CD4-positive, CD25-positive, alpha-beta regulatory T cell (primary cell): ENCODE data around the gene RAPGEF4. TPM values are rescaled to one million over a fixed set of nuclear protein-coding genes. Genes with fewer than 3 reads are reported as not detected.
"Not testable (repeated sequence)": the region's sequence is repeated elsewhere in the genome, so short reads cannot be mapped to it uniquely, and the experiment has no call there.

Experiments
- ATAC-seq, 2 donors: fragments of 150-1000 bp; cut with Tn5 transposase; one replicate each; pipeline ENCODE4 v1.10.0; 2021; ENCODE audit warnings: low read depth in 2 of 2, moderate number of reproducible peaks in 2 of 2, moderate library complexity in 1 of 2
- DNase-seq, 3 donors: peaks; one replicate each; pipeline versions ENCODE4 v3.0.0 to v3.0.0-alpha.2; 2012 to 2022; ENCODE audit warnings: mixed read lengths in 1 of 3
- H3K27ac ChIP-seq: one replicate; pipeline ENCODE4 v1.7.0; 2013; ENCODE audit warnings: mild to moderate bottlenecking, low read length; ENCODE audit not compliant: insufficient read depth, poor library complexity, severe bottlenecking
- H3K27me3 ChIP-seq: one replicate; pipeline ENCODE4 v1.7.0; 2013; ENCODE audit warnings: low read length; ENCODE audit not compliant: control insufficient read depth, insufficient read depth
- H3K36me3 ChIP-seq: one replicate; pipeline ENCODE4 v1.7.0; 2013; ENCODE audit warnings: mild to moderate bottlenecking, low read length, moderate library complexity; ENCODE audit not compliant: control insufficient read depth, insufficient read depth
- H3K4me1 ChIP-seq: 2 replicates; pipeline ENCODE4 v1.7.0; 2013; ENCODE audit warnings: mild to moderate bottlenecking, low read length; ENCODE audit not compliant: insufficient read depth, control insufficient read depth, poor library complexity, severe bottlenecking
- H3K4me3 ChIP-seq: one replicate; pipeline ENCODE4 v1.7.0; 2013; ENCODE audit warnings: low read depth, mild to moderate bottlenecking, low read length, moderate library complexity
- H3K9me3 ChIP-seq, 2 experiments: 1 replicate in 1 of 2; 2 replicates in 1 of 2; pipeline ENCODE4 v1.7.0; 2013; ENCODE audit warnings: low read length in 2 of 2, mild to moderate bottlenecking in 1 of 2, moderate library complexity in 1 of 2; ENCODE audit not compliant: control insufficient read depth in 2 of 2
- H3K27ac Mint-ChIP-seq, 3 donors: one replicate each; pipeline ENCODE4 v1.8.0; 2020 to 2022; ENCODE audit warnings: mild to moderate bottlenecking in 3 of 3, mixed read lengths in 3 of 3, moderate library complexity in 2 of 3
- H3K27me3 Mint-ChIP-seq: one replicate; pipeline ENCODE4 v1.8.0; 2022; ENCODE audit warnings: mild to moderate bottlenecking, mixed read lengths
- H3K36me3 Mint-ChIP-seq: one replicate; pipeline ENCODE4 v1.8.0; 2020; ENCODE audit warnings: mixed read lengths
- H3K4me1 Mint-ChIP-seq, 4 donors: one replicate each; pipeline ENCODE4 v1.8.0; 2020 to 2022; ENCODE audit warnings: mixed read lengths in 4 of 4, mild to moderate bottlenecking in 1 of 4
- H3K4me3 Mint-ChIP-seq, 4 donors: one replicate each; pipeline ENCODE4 v1.8.0; 2020 to 2022; ENCODE audit warnings: mild to moderate bottlenecking in 4 of 4, mixed read lengths in 4 of 4, moderate library complexity in 3 of 4
- H3K9me3 Mint-ChIP-seq, 7 donors: one replicate each; pipeline ENCODE4 v1.8.0; 2020 to 2022; ENCODE audit warnings: mixed read lengths in 7 of 7, mild to moderate bottlenecking in 3 of 7, moderate library complexity in 2 of 7
- polyA plus RNA-seq, 4 donors: library from polyadenylated mRNA; unstranded; fragments of 300-500 nt; fragmentation: Illumina TruSeq; gene quantifications; one replicate each; pipeline ENCODE4 v1.2.3, GENCODE V29; 2021
- total RNA-seq: library from RNA; stranded (reverse); gene quantifications from one replicate; pipeline ENCODE4 v1.2.3, GENCODE V29; 2022

Gene RAPGEF4
- total and polyA plus RNA-seq, 5 donors from 2014 or later, result 1.4 TPM; not detected in 4

DNA sequence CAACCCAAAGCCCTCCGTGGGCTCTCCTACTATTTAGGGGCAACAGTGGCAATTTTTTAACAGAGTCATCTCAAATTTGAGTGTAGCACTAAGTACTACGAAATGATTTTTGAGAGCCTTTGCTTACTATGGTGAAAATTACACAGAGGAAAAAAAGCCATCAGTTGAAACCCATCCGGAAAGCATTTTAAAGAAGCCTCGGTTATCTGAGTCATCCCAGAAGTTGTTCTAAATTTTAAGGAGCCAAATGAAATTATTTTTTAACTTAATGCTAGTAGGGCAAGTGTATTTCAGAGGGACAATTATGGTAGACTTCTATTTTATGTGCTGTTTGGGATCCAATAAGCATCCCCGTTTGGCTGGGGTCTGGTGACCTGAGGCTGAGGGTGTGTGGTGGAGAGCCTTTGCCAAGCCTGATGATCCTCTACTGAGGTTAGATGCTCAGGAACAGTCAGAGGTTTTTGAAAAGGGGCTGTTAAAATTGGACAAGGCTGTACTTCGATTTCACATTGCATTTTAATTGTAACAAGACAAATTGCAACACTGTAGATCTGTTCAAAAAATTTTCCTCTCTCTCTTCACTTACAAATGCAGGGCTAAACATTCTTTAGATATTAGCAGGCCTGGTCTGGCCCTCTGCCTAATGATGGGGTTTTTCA lies 47.0 kb downstream of the RAPGEF4 start:
- no peaks in the 10 kb centered on the region for H3K4me1 Mint-ChIP-seq
- H3K4me3 ChIP-seq, result no peak overlapping the region
- no peaks in the 10 kb centered on the region for H3K36me3 ChIP-seq
- ATAC-seq, result no peak
- H3K4me1 ChIP-seq, result no peaks in the 10 kb centered on the region
- peaks cover 0 to 1% (median 0%) of the 10 kb centered on the region in 7 donors for H3K9me3 Mint-ChIP-seq
- H3K36me3 Mint-ChIP-seq, result no peaks in the 10 kb centered on the region
- H3K27ac Mint-ChIP-seq, result no peak overlapping the region
- no peaks in the 10 kb centered on the region for H3K27me3 ChIP-seq
- peaks cover 22% of the 10 kb centered on the region for H3K27me3 Mint-ChIP-seq
- no peak overlapping the region for H3K27ac ChIP-seq
- no peak overlapping the region for H3K4me3 Mint-ChIP-seq
- no peaks in the 10 kb centered on the region for H3K9me3 ChIP-seq
- no peak for DNase-seq

DNA sequence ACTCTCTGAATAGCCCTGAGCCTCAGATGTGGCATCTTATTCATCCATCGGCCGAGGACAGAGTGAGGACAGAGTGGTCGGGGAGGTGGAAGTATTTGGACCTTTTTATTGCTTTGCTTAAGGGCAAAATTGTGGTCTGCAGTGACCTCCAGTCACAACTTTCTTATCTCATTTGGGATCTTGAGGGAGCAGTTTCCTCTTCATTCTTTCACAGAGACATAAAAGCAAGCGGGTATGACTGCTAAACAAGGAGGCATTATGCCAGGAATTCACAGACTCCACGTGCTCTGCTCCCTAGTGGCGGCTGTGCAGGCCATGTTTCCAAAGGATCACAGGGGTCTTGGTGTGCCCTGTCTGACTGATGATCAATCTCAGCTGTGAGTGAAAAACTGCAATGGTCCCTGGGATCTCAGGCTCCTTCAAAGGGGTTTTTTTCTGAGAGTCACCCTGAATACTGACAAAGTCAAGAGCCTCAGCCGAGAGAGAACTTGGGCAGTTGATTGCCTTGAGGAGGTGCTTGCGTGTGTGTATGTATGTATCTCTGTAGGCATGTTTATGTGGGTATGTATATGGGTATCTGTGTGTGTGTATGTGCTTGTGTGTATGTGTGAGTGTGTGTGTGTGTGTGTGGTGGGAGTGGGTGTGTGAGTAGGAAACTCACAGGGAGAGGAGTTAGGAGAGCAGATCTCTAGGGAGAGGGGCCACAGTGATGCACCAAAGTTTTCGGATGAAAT lies 47.7 kb downstream of the RAPGEF4 start:
- Mint-ChIP-seq H3K27me3 (peaks cover 19% of the 10 kb centered on the region), H3K4me3 (no peak overlapping the region), H3K36me3 (no peaks in the 10 kb centered on the region), H3K9me3 (peaks cover 0 to 1% (median 0%) of the 10 kb centered on the region in 7 donors), H3K27ac (no peak overlapping the region), H3K4me1 (no peaks in the 10 kb centered on the region)
- Histone ChIP-seq H3K4me1 (no peaks in the 10 kb centered on the region), H3K9me3 (no peaks in the 10 kb centered on the region), H3K27me3 (no peaks in the 10 kb centered on the region), H3K4me3 (no peak overlapping the region), H3K27ac (no peak overlapping the region), H3K36me3 (no peaks in the 10 kb centered on the region)
- DNase-seq (no peak), ATAC-seq (no peak)

DNA sequence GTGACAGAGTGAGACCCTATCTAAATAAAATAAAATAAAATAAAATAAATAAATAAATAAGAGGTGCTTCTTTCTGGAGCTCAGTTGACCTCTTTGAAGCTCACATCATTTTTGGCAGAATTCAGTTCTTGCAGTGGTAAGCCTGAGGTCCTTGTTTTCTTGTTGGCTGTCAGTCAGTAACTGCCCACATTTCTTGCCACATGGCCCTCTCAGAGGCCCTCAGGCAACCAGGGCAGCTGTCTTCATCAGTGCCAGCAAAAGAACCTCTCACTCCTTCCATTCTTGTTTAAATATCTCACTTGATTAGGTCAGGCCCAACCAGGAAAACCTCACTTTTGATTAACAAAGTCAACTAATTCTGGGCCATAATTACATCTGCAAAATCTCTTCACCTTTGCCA lies 53.2 kb downstream of the RAPGEF4 start:
- no peak overlapping the region for H3K27ac ChIP-seq
- H3K9me3 ChIP-seq, result no peaks in the 10 kb centered on the region
- Mint-ChIP-seq H3K36me3 (no peaks in the 10 kb centered on the region), H3K9me3 (no peaks in the 10 kb centered on the region), H3K27me3 (peaks cover 17% of the 10 kb centered on the region), H3K27ac (no peak overlapping the region), H3K4me1 (no peaks in the 10 kb centered on the region), H3K4me3 (no peak overlapping the region)
- DNase-seq, result no peak
- H3K4me1 ChIP-seq, result no peaks in the 10 kb centered on the region
- no peak for ATAC-seq
- peaks cover 2% of the 10 kb centered on the region for H3K27me3 ChIP-seq
- H3K4me3 ChIP-seq, result no peak overlapping the region
- H3K36me3 ChIP-seq, result no peaks in the 10 kb centered on the region

DNA sequence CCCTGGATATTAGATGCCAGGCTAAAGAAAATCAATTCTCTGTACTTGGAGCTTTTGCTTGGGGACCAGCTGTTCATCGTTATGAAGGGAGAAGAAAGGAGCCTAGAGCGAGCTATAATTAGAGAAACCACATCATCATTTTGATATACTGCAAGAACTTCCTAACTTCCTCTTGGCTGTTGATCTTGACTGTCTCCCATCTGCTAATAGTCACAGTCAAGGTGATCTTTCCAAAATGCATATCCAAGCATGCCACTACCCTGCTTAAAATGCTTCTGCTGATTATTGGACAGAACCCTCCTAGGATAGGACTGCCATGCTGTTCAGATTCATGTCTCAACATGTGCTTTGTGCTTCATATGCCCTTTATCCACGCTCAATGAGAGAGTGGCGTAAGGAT lies 54.8 kb downstream of the RAPGEF4 start:
- H3K4me1 ChIP-seq, result no peaks in the 10 kb centered on the region
- Mint-ChIP-seq H3K27ac (no peak overlapping the region), H3K27me3 (peaks cover 17% of the 10 kb centered on the region), H3K9me3 (peaks cover 0 to 1% (median 0%) of the 10 kb centered on the region in 7 donors), H3K4me3 (no peak overlapping the region), H3K36me3 (no peaks in the 10 kb centered on the region), H3K4me1 (no peaks in the 10 kb centered on the region)
- no peaks in the 10 kb centered on the region for H3K36me3 ChIP-seq
- H3K9me3 ChIP-seq, result no peaks in the 10 kb centered on the region
- ATAC-seq (no peak), DNase-seq (no peak)
- no peak overlapping the region for H3K4me3 ChIP-seq
- H3K27me3 ChIP-seq, result peaks cover 2% of the 10 kb centered on the region
- no peak overlapping the region for H3K27ac ChIP-seq

DNA sequence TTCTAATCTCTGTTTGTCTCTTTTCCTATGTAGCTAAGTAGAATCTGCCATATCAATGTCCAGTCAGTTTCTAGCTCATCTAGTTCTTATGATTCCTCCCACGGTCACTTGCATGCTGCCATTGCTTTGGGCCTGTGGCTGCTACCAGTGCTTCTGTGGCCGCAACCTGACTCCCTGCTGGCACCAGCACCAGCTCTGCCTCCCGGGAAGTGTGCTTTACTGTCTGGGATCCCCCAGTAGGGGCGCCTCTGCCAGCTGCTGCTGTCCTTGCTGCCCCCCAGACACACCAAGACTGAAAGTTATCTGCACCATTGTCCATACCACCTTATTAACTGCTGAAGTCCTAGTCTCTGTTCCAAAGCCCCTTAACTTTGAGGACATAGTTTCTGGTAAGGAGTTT lies 56.3 kb downstream of the RAPGEF4 start:
- Histone ChIP-seq H3K27ac (no peak overlapping the region), H3K9me3 (no peaks in the 10 kb centered on the region), H3K4me1 (no peaks in the 10 kb centered on the region), H3K27me3 (peaks cover 2% of the 10 kb centered on the region), H3K36me3 (no peaks in the 10 kb centered on the region), H3K4me3 (no peak overlapping the region)
- ATAC-seq, result no peak
- H3K9me3 Mint-ChIP-seq, result peaks cover 0 to 1% (median 0%) of the 10 kb centered on the region in 7 donors
- no peaks in the 10 kb centered on the region for H3K36me3 Mint-ChIP-seq
- DNase-seq, result no peak
- H3K27me3 Mint-ChIP-seq, result peaks cover 15% of the 10 kb centered on the region
- no peak overlapping the region for H3K27ac Mint-ChIP-seq
- no peaks in the 10 kb centered on the region for H3K4me1 Mint-ChIP-seq
- H3K4me3 Mint-ChIP-seq, result no peak overlapping the region

DNA sequence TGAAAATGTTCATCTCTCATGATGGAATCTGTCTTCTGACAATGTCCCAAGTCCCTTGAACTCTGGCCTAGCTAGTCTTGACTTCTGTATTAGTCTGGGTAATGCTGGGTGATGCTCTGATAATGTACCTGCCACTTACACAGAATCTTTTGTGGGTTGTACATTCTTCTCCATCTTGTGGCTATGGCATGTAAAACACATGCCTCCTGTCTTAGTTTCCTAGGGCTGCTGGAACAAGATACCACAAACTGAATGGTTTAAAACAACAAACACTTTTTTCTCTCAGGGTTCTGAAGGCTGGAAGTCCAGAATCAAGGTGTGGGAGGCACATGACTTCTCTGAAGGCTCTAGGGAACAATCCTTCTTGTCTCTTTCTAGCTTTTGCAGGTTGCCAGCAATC lies 57.1 kb downstream of the RAPGEF4 start:
- Histone ChIP-seq H3K9me3 (no peaks in the 10 kb centered on the region), H3K4me3 (no peak overlapping the region), H3K27me3 (peaks cover 2% of the 10 kb centered on the region), H3K4me1 (no peaks in the 10 kb centered on the region), H3K36me3 (no peaks in the 10 kb centered on the region), H3K27ac (no peak overlapping the region)
- no peak for DNase-seq
- no peak for ATAC-seq
- H3K4me1 Mint-ChIP-seq, result no peaks in the 10 kb centered on the region
- H3K4me3 Mint-ChIP-seq, result no peak overlapping the region
- H3K9me3 Mint-ChIP-seq, result peaks cover 0 to 1% (median 0%) of the 10 kb centered on the region in 7 donors
- no peak overlapping the region for H3K27ac Mint-ChIP-seq
- peaks cover 15% of the 10 kb centered on the region for H3K27me3 Mint-ChIP-seq
- no peaks in the 10 kb centered on the region for H3K36me3 Mint-ChIP-seq

DNA sequence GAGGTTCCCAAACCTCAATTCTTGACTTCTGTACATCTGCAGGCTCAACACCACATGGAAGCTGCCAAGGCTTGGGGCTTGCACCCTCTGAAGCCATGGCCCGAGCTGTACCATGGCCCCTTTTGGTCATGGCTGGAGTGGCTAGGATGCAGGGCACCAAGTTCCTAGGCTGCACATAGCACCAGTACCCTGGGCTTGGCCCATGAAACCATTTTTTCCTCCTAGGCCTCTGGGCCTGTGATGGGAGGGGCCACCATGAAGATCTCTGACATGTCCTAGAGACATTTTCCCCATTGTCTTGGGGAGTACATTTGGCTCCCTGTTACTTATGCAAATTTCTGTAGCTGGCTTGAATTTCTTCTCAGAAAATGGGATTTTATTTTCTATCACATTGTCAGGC lies 67.7 kb downstream of the RAPGEF4 start:
- not testable (repeated sequence) for H3K27me3 ChIP-seq, DNase-seq, H3K4me1 ChIP-seq, H3K9me3 ChIP-seq, H3K36me3 ChIP-seq, ATAC-seq, H3K4me3 ChIP-seq, H3K27ac ChIP-seq, H3K36me3 Mint-ChIP-seq, H3K27ac Mint-ChIP-seq, H3K4me1 Mint-ChIP-seq, H3K4me3 Mint-ChIP-seq, H3K27me3 Mint-ChIP-seq
- H3K9me3 Mint-ChIP-seq, result peaks cover 0 to 15% (median 6%) of the 10 kb centered on the region in 7 donors

DNA sequence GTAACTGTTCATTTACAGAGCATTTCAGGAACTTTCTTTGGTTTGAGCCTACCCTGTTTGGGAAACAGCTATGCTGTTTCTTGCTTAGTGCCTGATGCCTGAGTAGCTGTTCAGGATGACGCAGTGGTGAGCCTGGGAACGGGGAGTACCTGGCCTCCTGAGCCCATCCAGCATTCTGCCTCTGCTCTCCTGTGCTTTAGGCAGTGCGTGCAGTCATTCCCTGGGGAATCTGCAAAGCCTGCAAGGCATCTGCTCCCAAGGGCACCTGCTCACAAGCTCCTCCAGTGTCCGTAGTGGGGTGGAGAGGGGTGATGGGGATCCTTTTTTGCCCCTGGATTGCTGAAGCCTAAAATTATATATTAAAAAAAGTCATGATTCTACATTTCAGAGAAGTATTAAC lies 68.8 kb downstream of the RAPGEF4 start:
- no peaks in the 10 kb centered on the region for H3K4me1 ChIP-seq
- Mint-ChIP-seq H3K4me3 (no peak overlapping the region), H3K27ac (no peak overlapping the region), H3K9me3 (peaks cover 0 to 15% (median 6%) of the 10 kb centered on the region in 7 donors), H3K27me3 (no peaks in the 10 kb centered on the region), H3K4me1 (no peaks in the 10 kb centered on the region), H3K36me3 (no peaks in the 10 kb centered on the region)
- H3K27ac ChIP-seq, result no peak overlapping the region
- ATAC-seq (no peak), DNase-seq (no peak)
- H3K27me3 ChIP-seq, result no peaks in the 10 kb centered on the region
- H3K4me3 ChIP-seq, result no peak overlapping the region
- no peaks in the 10 kb centered on the region for H3K36me3 ChIP-seq
- peaks cover 0 to 2% of the 10 kb centered on the region in 2 experiments for H3K9me3 ChIP-seq
